Type B pancreatic cell (in vitro differentiated cells): ENCODE results near the gene SNAI1. TPM values are rescaled to one million over a fixed set of nuclear protein-coding genes. Genes with fewer than 3 reads are reported as not detected.

Source experiments
- DNase-seq: peaks from one replicate; pipeline ENCODE4 v3.0.0; 2021; ENCODE audit warnings: mixed read lengths; ENCODE audit not compliant: unreplicated experiment; ENCODE audit errors: extremely low spot score
- H3K27ac Mint-ChIP-seq: 2 replicates; pipeline ENCODE4 v1.8.0; 2021; ENCODE audit warnings: mild to moderate bottlenecking, mixed read lengths
- H3K27me3 Mint-ChIP-seq: 2 replicates; pipeline ENCODE4 v1.8.0; 2021; ENCODE audit warnings: mixed read lengths
- H3K36me3 Mint-ChIP-seq: 2 replicates; pipeline ENCODE4 v1.8.0; 2021; ENCODE audit warnings: mixed read lengths
- H3K4me1 Mint-ChIP-seq: one replicate; pipeline ENCODE4 v1.8.0; 2021; ENCODE audit warnings: mixed read lengths; ENCODE audit not compliant: unreplicated experiment
- H3K4me3 Mint-ChIP-seq: 2 replicates; pipeline ENCODE4 v1.8.0; 2021; ENCODE audit warnings: mild to moderate bottlenecking, mixed read lengths
- H3K9me3 Mint-ChIP-seq: 2 replicates; pipeline ENCODE4 v1.8.0; 2021; ENCODE audit warnings: mixed read lengths
- CTCF ChIP-seq: fragments of 200-600 bp; sonication (generic); conservative IDR thresholded peaks from 2 replicates; pipeline ENCODE4 v1.5.0; 2021; ENCODE audit warnings: antibody characterized with exemption, mild to moderate bottlenecking
- long read RNA-seq: library from polyadenylated mRNA; unstranded; transcript quantifications from one replicate; pipeline ENCODE4 v2.0.0, GENCODE V29; 2020
- total RNA-seq: library from RNA; stranded (reverse); gene quantifications from 2 replicates; pipeline ENCODE4 v1.2.1, GENCODE V29; 2021; ENCODE audit warnings: low replicate concordance

The SNAI1 gene
- total RNA-seq = 12.1 and 30.8 TPM in 2 replicates
- long read RNA-seq = 0 reads

- peak; percentile 88 for DNase-seq
- TF ChIP-seq CTCF = peak; percentile 72
- Mint-ChIP-seq H3K4me1 (peaks cover 29% of the 10 kb centered on the region), H3K36me3 (peaks cover 23% of the 10 kb centered on the region), H3K27me3 (peaks cover 27% of the 10 kb centered on the region), H3K27ac (peak within 1 kb of the TSS; percentile 79), H3K9me3 (no peaks in the 10 kb centered on the region), H3K4me3 (peak within 1 kb of the TSS; percentile 95)
Measured at GRCh38 chr20:49982346-49983122, at the start of gene SNAI1. Gene SNAI1, plus strand, starts transcription at chr20:49982980. Its CDS starts 80 bp downstream, at chr20:49983060.

- Mint-ChIP-seq H3K9me3 (no peaks in the 10 kb centered on the region), H3K36me3 (no peaks in the 10 kb centered on the region), H3K4me3 (peak overlapping the region; percentile 99), H3K27me3 (no peaks in the 10 kb centered on the region), H3K4me1 (peaks cover 31% of the 10 kb centered on the region), H3K27ac (peak overlapping the region; percentile 73)
- TF ChIP-seq CTCF = no peak
- no peak for DNase-seq
Measured at GRCh38 chr20:49935746-49936152, 47.0 kb upstream of the SNAI1 start.

- peak within 1 kb of the TSS; percentile 99 for H3K4me3 Mint-ChIP-seq
Measured at GRCh38 chr20:49936153-49937026, 46.4 kb upstream of the SNAI1 start, which contains the start of gene RNF114. Gene RNF114, plus strand, starts transcription at chr20:49936397. Its CDS starts 16 bp downstream, at chr20:49936413.

GRCh38 chr20:49937027-49937929, 45.5 kb upstream of the SNAI1 start:
- Mint-ChIP-seq H3K9me3 (no peaks in the 10 kb centered on the region), H3K27ac (peak overlapping the region; percentile 90)
- no peak for DNase-seq

More at GRCh38 chr20:49936153-49937026, 46.4 kb upstream of the SNAI1 start, which contains the start of gene RNF114:
- Mint-ChIP-seq H3K36me3 (peaks cover 4% of the 10 kb centered on the region), H3K4me1 (peaks cover 35% of the 10 kb centered on the region), H3K27ac (peak within 1 kb of the TSS; percentile 90), H3K27me3 (no peaks in the 10 kb centered on the region), H3K9me3 (no peaks in the 10 kb centered on the region)
- DNase-seq = peak; percentile 93
- no peak for TF ChIP-seq CTCF

More at GRCh38 chr20:49937027-49937929, 45.5 kb upstream of the SNAI1 start:
- no peaks in the 10 kb centered on the region for H3K27me3 Mint-ChIP-seq
- peaks cover 35% of the 10 kb centered on the region for H3K4me1 Mint-ChIP-seq
- peak overlapping the region; percentile 99 for H3K4me3 Mint-ChIP-seq
- no peak for TF ChIP-seq CTCF
- peaks cover 4% of the 10 kb centered on the region for H3K36me3 Mint-ChIP-seq
